ENCODE results near the gene OGFOD2. TPM values are rescaled to one million over a fixed set of nuclear protein-coding genes. Genes with fewer than 3 reads are reported as not detected.

OGFOD2 gene
- total RNA-seq, 4 donors from 2014 or later, result 29.9 to 37.1 (median 31.4) TPM

- H3K27me3 ChIP-seq, result no peaks in the 10 kb centered on the region
- peak overlapping the region; percentile 82 to 98 (median 97) for H3K4me3 ChIP-seq
- peak overlapping the region; percentile 81 to 94 (median 86) for H3K27ac ChIP-seq
- TF ChIP-seq POLR2A (IDR thresholded peaks at IDR 0.05) (no peak), CTCF (IDR thresholded peaks at IDR 0.05) (no peak)
- H3K4me1 ChIP-seq, result peaks cover 10 to 83% (median 34%) of the 10 kb centered on the region in 4 donors
- no peaks in the 10 kb centered on the region for H3K9me3 ChIP-seq
- DNase-seq, result no peak
- peaks cover 0 to 28% (median 0%) of the 10 kb centered on the region in 3 donors for H3K36me3 ChIP-seq
Observed at GRCh38 chr12:122981036-122981471, 6.0 kb downstream of the OGFOD2 start.

- no peak for DNase-seq
- peaks cover 10 to 75% (median 32%) of the 10 kb centered on the region in 4 donors for H3K4me1 ChIP-seq
- peak overlapping the region; percentile 81 to 94 (median 86) for H3K27ac ChIP-seq
- H3K36me3 ChIP-seq, result peaks cover 0 to 34% (median 0%) of the 10 kb centered on the region in 3 donors
- H3K9me3 ChIP-seq, result no peaks in the 10 kb centered on the region
- H3K27me3 ChIP-seq, result no peaks in the 10 kb centered on the region
- H3K4me3 ChIP-seq, result peak overlapping the region; percentile 82 to 98 (median 97)
- TF ChIP-seq POLR2A (IDR thresholded peaks at IDR 0.05) (no peak), CTCF (IDR thresholded peaks at IDR 0.05) (no peak)
Observed at GRCh38 chr12:122981587-122982476, 6.8 kb downstream of the OGFOD2 start.

GRCh38 chr12:122982477-122982815 is 7.4 kb downstream of the OGFOD2 start:
- no peak overlapping the region for H3K4me3 ChIP-seq
- peaks cover 0 to 40% (median 0%) of the 10 kb centered on the region in 3 donors for H3K36me3 ChIP-seq
- H3K27me3 ChIP-seq, result no peaks in the 10 kb centered on the region
- peaks cover 10 to 70% (median 32%) of the 10 kb centered on the region in 4 donors for H3K4me1 ChIP-seq
- H3K27ac ChIP-seq, result peak overlapping the region in 1 of 4 donors; percentile 81
- DNase-seq, result no peak
- no peaks in the 10 kb centered on the region for H3K9me3 ChIP-seq
- TF ChIP-seq CTCF (IDR thresholded peaks at IDR 0.05) (no peak), POLR2A (IDR thresholded peaks at IDR 0.05) (no peak)

GRCh38 chr12:122982963-122983788 is 8.1 kb downstream of the OGFOD2 start:
- Histone ChIP-seq H3K36me3 (peaks cover 0 to 47% (median 0%) of the 10 kb centered on the region in 3 donors), H3K27me3 (no peaks in the 10 kb centered on the region), H3K4me1 (peaks cover 10 to 64% (median 32%) of the 10 kb centered on the region in 4 donors), H3K27ac (peak overlapping the region in 2 of 4 donors; percentile 10 to 25), H3K4me3 (no peak overlapping the region), H3K9me3 (no peaks in the 10 kb centered on the region)
- TF ChIP-seq POLR2A (IDR thresholded peaks at IDR 0.05) (no peak), CTCF (IDR thresholded peaks at IDR 0.05) (no peak)
- no peak for DNase-seq

- TF ChIP-seq CTCF (IDR thresholded peaks at IDR 0.05), result no peak
- no peak for TF ChIP-seq POLR2A (IDR thresholded peaks at IDR 0.05)
- Histone ChIP-seq H3K4me1 (peaks cover 10 to 56% (median 31%) of the 10 kb centered on the region in 4 donors), H3K9me3 (no peaks in the 10 kb centered on the region), H3K27ac (peak overlapping the region in 3 of 4 donors; percentile 25 to 57 (median 42)), H3K27me3 (no peaks in the 10 kb centered on the region), H3K4me3 (no peak overlapping the region), H3K36me3 (peaks cover 0 to 50% (median 0%) of the 10 kb centered on the region in 3 donors)
- DNase-seq, result no peak
Observed at GRCh38 chr12:122983789-122984515, 8.9 kb downstream of the OGFOD2 start.
